ENCODE data around the gene CELSR2. TPM values are rescaled to one million over a fixed set of nuclear protein-coding genes. Genes with fewer than 3 reads are reported as not detected.

Gene CELSR2
- total and polyA plus RNA-seq, 2 of the 8 experiments (the other 6 are each of a cell fraction or from before 2014, with no cell fraction given): 12.0 to 27.7 TPM

DNA sequence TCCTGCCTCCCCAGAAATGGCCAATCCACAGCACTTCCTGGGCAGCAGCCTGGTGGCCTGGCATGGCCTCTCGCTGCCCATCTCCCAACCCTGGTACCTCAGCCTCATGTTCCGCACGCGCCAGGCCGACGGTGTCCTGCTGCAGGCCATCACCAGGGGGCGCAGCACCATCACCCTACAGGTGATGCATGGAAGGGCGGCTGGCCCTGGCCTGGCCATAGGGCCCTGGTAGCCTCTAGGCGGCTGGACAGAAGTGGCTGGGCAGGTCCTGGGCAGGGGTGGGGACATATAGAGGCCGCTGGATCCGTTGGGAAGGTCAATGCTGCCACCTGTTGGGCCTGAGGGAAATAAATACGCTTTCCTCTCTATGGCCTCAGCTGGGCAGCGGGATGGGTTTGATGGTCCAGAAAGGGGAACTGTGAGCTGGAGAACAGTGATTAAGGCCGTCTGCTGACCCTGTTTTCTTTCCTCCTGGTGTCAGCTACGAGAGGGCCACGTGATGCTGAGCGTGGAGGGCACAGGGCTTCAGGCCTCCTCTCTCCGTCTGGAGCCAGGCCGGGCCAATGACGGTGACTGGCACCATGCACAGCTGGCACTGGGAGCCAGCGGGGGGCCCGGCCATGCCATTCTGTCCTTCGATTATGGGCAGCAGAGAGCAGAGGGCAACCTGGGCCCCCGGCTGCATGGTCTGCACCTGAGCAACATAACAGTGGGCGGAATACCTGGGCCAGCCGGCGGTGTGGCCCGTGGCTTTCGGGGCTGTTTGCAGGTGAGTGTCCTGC is 14.4 kb downstream of the CELSR2 start (continued):
- TF ChIP-seq FOSL1 (IDR thresholded peaks at IDR 0.05; ENCODE audit: insufficient read depth, low read depth, low read length): no peak
- peak; percentile 39; the same call in 1 of the 2 replicates for TF ChIP-seq SRF (IDR thresholded peaks at IDR 0.05; ENCODE audit: low read depth, low read length)
- TF ChIP-seq POU5F1 (IDR thresholded peaks at IDR 0.05; ENCODE audit: low read depth, low read length): no peak
- no peak for TF ChIP-seq SP2 (IDR thresholded peaks at IDR 0.05; ENCODE audit: low read length)
- no peak for TF ChIP-seq HDAC6 (IDR thresholded peaks at IDR 0.05; ENCODE audit: low read depth, low read length)
- no peak for TF ChIP-seq TAF1 (IDR thresholded peaks at IDR 0.05; ENCODE audit: low read depth, low read length)
- TF ChIP-seq, protein P1, sequence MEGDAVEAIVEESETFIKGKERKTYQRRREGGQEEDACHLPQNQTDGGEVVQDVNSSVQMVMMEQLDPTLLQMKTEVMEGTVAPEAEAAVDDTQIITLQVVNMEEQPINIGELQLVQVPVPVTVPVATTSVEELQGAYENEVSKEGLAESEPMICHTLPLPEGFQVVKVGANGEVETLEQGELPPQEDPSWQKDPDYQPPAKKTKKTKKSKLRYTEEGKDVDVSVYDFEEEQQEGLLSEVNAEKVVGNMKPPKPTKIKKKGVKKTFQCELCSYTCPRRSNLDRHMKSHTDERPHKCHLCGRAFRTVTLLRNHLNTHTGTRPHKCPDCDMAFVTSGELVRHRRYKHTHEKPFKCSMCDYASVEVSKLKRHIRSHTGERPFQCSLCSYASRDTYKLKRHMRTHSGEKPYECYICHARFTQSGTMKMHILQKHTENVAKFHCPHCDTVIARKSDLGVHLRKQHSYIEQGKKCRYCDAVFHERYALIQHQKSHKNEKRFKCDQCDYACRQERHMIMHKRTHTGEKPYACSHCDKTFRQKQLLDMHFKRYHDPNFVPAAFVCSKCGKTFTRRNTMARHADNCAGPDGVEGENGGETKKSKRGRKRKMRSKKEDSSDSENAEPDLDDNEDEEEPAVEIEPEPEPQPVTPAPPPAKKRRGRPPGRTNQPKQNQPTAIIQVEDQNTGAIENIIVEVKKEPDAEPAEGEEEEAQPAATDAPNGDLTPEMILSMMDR (IDR thresholded peaks at IDR 0.05; ENCODE audit: control extremely low read depth in 1 of 3, insufficient read depth in 1 of 3, low read depth in 1 of 3, low read length in 3 of 3): peak in 2 of 3 experiments; percentile 100; a peak in 3 of 4 replicates
- peak; percentile 61 for TF ChIP-seq ASH2L (IDR thresholded peaks at IDR 0.05; ENCODE audit: low read length)

Data from H1 (cell line).